Suprapubic skin (tissue), 4 donors: ENCODE measurements around the gene WDR45B.

ENCODE experiments used
- POLR2A ChIP-seq, 2 donors: fragments of 450-650 bp; IDR thresholded peaks; one replicate each; pipeline ENCODE4 v1.6.1; 2017; ENCODE audit warnings: antibody characterized with exemption in 2 of 2, mild to moderate bottlenecking in 2 of 2, moderate library complexity in 2 of 2
- POLR2AphosphoS5 ChIP-seq, 3 donors: sonication (generic); formaldehyde crosslinking; IDR thresholded peaks; one replicate each; pipeline ENCODE4 v1.6.1; 2017; ENCODE audit warnings: antibody characterized with exemption in 3 of 3
- TF ChIP-seq, protein P1 (sequence below), 2 donors: fragments of 200-600 bp in 1 of 2; fragments of 450-650 bp in 1 of 2; sonication (generic) in 1 of 2; IDR thresholded peaks; one replicate each; pipeline ENCODE4 v1.5.1; 2016 to 2019; ENCODE audit warnings: antibody characterized with exemption in 2 of 2, mild to moderate bottlenecking in 1 of 2, moderate library complexity in 1 of 2

DNA sequence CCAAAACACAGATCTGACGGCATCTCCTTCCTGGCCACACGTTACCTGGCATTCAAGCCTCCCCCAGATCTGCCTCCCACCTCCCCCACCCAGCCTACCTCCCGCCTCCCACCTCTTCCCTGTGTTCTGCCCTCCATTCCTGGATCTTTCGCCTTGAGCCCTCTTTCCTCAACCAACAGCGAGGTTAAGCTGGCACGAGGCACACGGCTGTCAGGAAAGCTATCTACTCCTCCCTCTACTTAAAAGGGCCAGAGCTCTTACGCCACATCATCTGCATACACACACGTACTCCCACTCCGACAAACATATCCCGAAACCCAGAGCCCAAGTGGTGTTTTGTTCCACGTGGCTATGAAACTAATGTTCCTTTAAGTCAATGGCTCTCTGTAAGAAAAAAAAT lies 18.0 kb downstream of the WDR45B start:
- TF ChIP-seq, protein P1, sequence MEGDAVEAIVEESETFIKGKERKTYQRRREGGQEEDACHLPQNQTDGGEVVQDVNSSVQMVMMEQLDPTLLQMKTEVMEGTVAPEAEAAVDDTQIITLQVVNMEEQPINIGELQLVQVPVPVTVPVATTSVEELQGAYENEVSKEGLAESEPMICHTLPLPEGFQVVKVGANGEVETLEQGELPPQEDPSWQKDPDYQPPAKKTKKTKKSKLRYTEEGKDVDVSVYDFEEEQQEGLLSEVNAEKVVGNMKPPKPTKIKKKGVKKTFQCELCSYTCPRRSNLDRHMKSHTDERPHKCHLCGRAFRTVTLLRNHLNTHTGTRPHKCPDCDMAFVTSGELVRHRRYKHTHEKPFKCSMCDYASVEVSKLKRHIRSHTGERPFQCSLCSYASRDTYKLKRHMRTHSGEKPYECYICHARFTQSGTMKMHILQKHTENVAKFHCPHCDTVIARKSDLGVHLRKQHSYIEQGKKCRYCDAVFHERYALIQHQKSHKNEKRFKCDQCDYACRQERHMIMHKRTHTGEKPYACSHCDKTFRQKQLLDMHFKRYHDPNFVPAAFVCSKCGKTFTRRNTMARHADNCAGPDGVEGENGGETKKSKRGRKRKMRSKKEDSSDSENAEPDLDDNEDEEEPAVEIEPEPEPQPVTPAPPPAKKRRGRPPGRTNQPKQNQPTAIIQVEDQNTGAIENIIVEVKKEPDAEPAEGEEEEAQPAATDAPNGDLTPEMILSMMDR (IDR thresholded peaks at IDR 0.05), result no peak
- TF ChIP-seq POLR2A (IDR thresholded peaks at IDR 0.05) (no peak), POLR2AphosphoS5 (IDR thresholded peaks at IDR 0.05) (no peak)
